WTC11 (cell line): ENCODE results near the gene PRKCB. TPM values are rescaled to one million over a fixed set of nuclear protein-coding genes. Genes with fewer than 3 reads are reported as not detected.

Experiments
- ATAC-seq: fragments of 200-7000 bp; cut with Tn5 transposase; 2 replicates; pipeline ENCODE4 v1.10.0; 2021; ENCODE audit warnings: mild to moderate bottlenecking, moderate library complexity
- CTCF ChIA-PET: fragments of 300-600 bp; sonication (Branson Sonifier 250); formaldehyde crosslinking; loops from one replicate; lab custom pipeline; 2021; ENCODE audit warnings: antibody characterized with exemption; lab: Charles Lee
- POLR2A ChIA-PET: fragments of 350-600 bp; sonication (Branson Sonifier 250); formaldehyde crosslinking; loops from one replicate; lab custom pipeline; 2021; ENCODE audit warnings: antibody characterized with exemption; lab: Charles Lee
- DNase-seq: peaks from one replicate; pipeline ENCODE4 v3.0.0; 2021; ENCODE audit warnings: low spot score
- H3K27ac Mint-ChIP-seq: 2 replicates; pipeline ENCODE4 v1.8.0; 2021; ENCODE audit warnings: mixed read lengths
- H3K27me3 Mint-ChIP-seq: 2 replicates; pipeline ENCODE4 v1.8.0; 2021; ENCODE audit warnings: low read depth, mild to moderate bottlenecking, moderate library complexity, mixed read lengths
- H3K36me3 Mint-ChIP-seq: 2 replicates; pipeline ENCODE4 v1.8.0; 2021; ENCODE audit warnings: mixed read lengths
- H3K4me1 Mint-ChIP-seq: 2 replicates; pipeline ENCODE4 v1.8.0; 2022; ENCODE audit warnings: mixed read lengths
- H3K4me3 Mint-ChIP-seq: 2 replicates; pipeline ENCODE4 v1.8.0; 2021; ENCODE audit warnings: mild to moderate bottlenecking, moderate library complexity, mixed read lengths
- H3K9me3 Mint-ChIP-seq: 2 replicates; pipeline ENCODE4 v1.8.0; 2021; ENCODE audit warnings: mixed read lengths
- AR ChIP-seq: fragments of 250-450 bp; sonication (Bioruptor Pico); IDR thresholded peaks from 2 replicates; pipeline ENCODE4 v1.9.0; 2021; ENCODE audit warnings: mild to moderate bottlenecking
- ARID4B ChIP-seq: sonication (generic); formaldehyde crosslinking; IDR thresholded peaks from 2 replicates; pipeline ENCODE4 v1.8.0; 2023; ENCODE audit warnings: missing genetic modification reagents, mild to moderate bottlenecking, borderline replicate concordance
- CREM ChIP-seq: sonication (generic); formaldehyde crosslinking; IDR thresholded peaks from 2 replicates; pipeline ENCODE4 v1.8.1; 2022; ENCODE audit warnings: mild to moderate bottlenecking, missing genetic modification reagents, moderate library complexity
- E2F5 ChIP-seq: sonication (generic); formaldehyde crosslinking; IDR thresholded peaks from 2 replicates; pipeline ENCODE4 v1.8.1; 2022; ENCODE audit warnings: mild to moderate bottlenecking, moderate library complexity, missing genetic modification reagents
- FOXP4 ChIP-seq: sonication (generic); formaldehyde crosslinking; IDR thresholded peaks from 2 replicates; pipeline ENCODE4 v1.8.0; 2022; ENCODE audit warnings: mild to moderate bottlenecking, missing genetic modification reagents
- GABPB1 ChIP-seq: sonication (generic); formaldehyde crosslinking; IDR thresholded peaks from 2 replicates; pipeline ENCODE4 v1.8.1; 2023; ENCODE audit warnings: mild to moderate bottlenecking, missing genetic modification reagents
- GRHL2 ChIP-seq: fragments of 250-450 bp; sonication (Bioruptor Pico); IDR thresholded peaks from 2 replicates; pipeline ENCODE4 v1.8.0; 2022; ENCODE audit warnings: mild to moderate bottlenecking, moderate library complexity; ENCODE audit not compliant: insufficient replicate concordance, severe bottlenecking
- HMGA2 ChIP-seq: fragments of 250-450 bp; sonication (Bioruptor Pico); IDR thresholded peaks from 2 replicates; pipeline ENCODE4 v1.4.0; 2021; ENCODE audit warnings: mild to moderate bottlenecking, moderate library complexity
- JAZF1 ChIP-seq: fragments of 250-450 bp; sonication (Bioruptor Pico); IDR thresholded peaks from 2 replicates; pipeline ENCODE4 v1.9.0; 2021; ENCODE audit warnings: moderate library complexity, mild to moderate bottlenecking, inconsistent platforms
- JUN ChIP-seq: sonication (generic); formaldehyde crosslinking; IDR thresholded peaks from 2 replicates; pipeline ENCODE4 v1.8.0; 2023; ENCODE audit warnings: mild to moderate bottlenecking, missing genetic modification reagents
- OVOL2 ChIP-seq: fragments of 250-450 bp; sonication (Bioruptor Pico); IDR thresholded peaks from 2 replicates; pipeline ENCODE4 v1.9.0; 2021; ENCODE audit warnings: mild to moderate bottlenecking, borderline replicate concordance
- PREB ChIP-seq: sonication (generic); formaldehyde crosslinking; IDR thresholded peaks from 2 replicates; pipeline ENCODE4 v1.8.1; 2022; ENCODE audit warnings: mild to moderate bottlenecking, missing genetic modification reagents, moderate library complexity, borderline replicate concordance
- RORB ChIP-seq: fragments of 250-450 bp; sonication (Bioruptor Pico); IDR thresholded peaks from 2 replicates; pipeline ENCODE4 v1.9.0; 2021; ENCODE audit warnings: mild to moderate bottlenecking
- SMAD3 ChIP-seq: sonication (generic); formaldehyde crosslinking; IDR thresholded peaks from 2 replicates; pipeline ENCODE4 v1.8.0; 2022; ENCODE audit warnings: missing genetic modification reagents, mild to moderate bottlenecking, borderline replicate concordance
- SMAD4 ChIP-seq: sonication (generic); formaldehyde crosslinking; IDR thresholded peaks from 2 replicates; pipeline ENCODE4 v1.8.0; 2022; ENCODE audit warnings: mild to moderate bottlenecking, missing genetic modification reagents
- TEAD4 ChIP-seq: sonication (generic); formaldehyde crosslinking; IDR thresholded peaks from 2 replicates; pipeline ENCODE4 v1.8.0; 2022; ENCODE audit warnings: mild to moderate bottlenecking, missing genetic modification reagents
- ZBTB21 ChIP-seq: sonication (generic); formaldehyde crosslinking; IDR thresholded peaks from 2 replicates; pipeline ENCODE4 v1.8.1; 2023; ENCODE audit warnings: mild to moderate bottlenecking, missing genetic modification reagents, borderline replicate concordance
- ZNF121 ChIP-seq: sonication (generic); formaldehyde crosslinking; IDR thresholded peaks from 2 replicates; pipeline ENCODE4 v1.8.0; 2023; ENCODE audit warnings: missing genetic modification reagents
- ZNF416 ChIP-seq: fragments of 250-450 bp; sonication (Bioruptor Pico); IDR thresholded peaks from 2 replicates; pipeline ENCODE4 v1.9.0; 2021; ENCODE audit warnings: mild to moderate bottlenecking, inconsistent platforms
- ZNF671 ChIP-seq: fragments of 250-450 bp; sonication (Bioruptor Pico); IDR thresholded peaks from 2 replicates; pipeline ENCODE4 v1.8.0; 2021; ENCODE audit warnings: mild to moderate bottlenecking
- total RNA-seq: library from RNA; stranded (reverse); gene quantifications from 3 replicates; pipeline ENCODE4 v1.2.3, GENCODE V29; 2021

PRKCB gene
- total RNA-seq, 1 experiment from 2014 or later, result 6.9 TPM

- no peak for TF ChIP-seq ARID4B (CRISPR knock-in tag)
- no peak for TF ChIP-seq E2F5
- no peak for TF ChIP-seq JUN (CRISPR knock-in tag)
- no peak for TF ChIP-seq OVOL2
- TF ChIP-seq, all 79 proteins: peak for 0
Measured at GRCh38 chr16:24232936-24233335, 397.2 kb downstream of the PRKCB start (continued).

- Mint-ChIP-seq H3K36me3 (peaks cover 14% of the 10 kb centered on the region), H3K4me1 (no peaks in the 10 kb centered on the region), H3K27ac (no peak overlapping the region), H3K4me3 (no peak overlapping the region), H3K9me3 (peaks cover 23% of the 10 kb centered on the region), H3K27me3 (no peaks in the 10 kb centered on the region)
- POLR2A ChIA-PET, result no interaction called here
- no peak for DNase-seq
- TF ChIP-seq ZNF416 (no peak), HMGA2 (CRISPR knock-in tag) (no peak), ZNF671 (CRISPR knock-in tag) (no peak), OVOL2 (no peak), ZBTB21 (CRISPR knock-in tag) (no peak), AR (no peak), ZNF121 (no peak), FOXP4 (CRISPR knock-in tag) (no peak), RORB (no peak), SMAD4 (CRISPR knock-in tag) (no peak), TEAD4 (no peak), SMAD3 (CRISPR knock-in tag) (no peak), GABPB1 (CRISPR knock-in tag) (no peak), JAZF1 (CRISPR knock-in tag) (no peak), GRHL2 (no peak), CREM (CRISPR knock-in tag) (no peak), PREB (CRISPR knock-in tag) (no peak)
- ATAC-seq, result no peak
- CTCF ChIA-PET, result interaction anchor here (1.0 kb wide), 2 partner anchors 18 to 164 kb away, joined by 3 read pairs; no protein-coding TSS in a partner anchor
Measured at GRCh38 chr16:24234737-24235136, 399.0 kb downstream of the PRKCB start.
